Activated CD8-positive, alpha-beta memory T cell treated with anti-CD3 and anti-CD28 coated beads, Interleukin-2, amount 50 U/mL, for 1 hour (primary cell): ENCODE results near the gene CDH22.

Source experiments
- DNase-seq: peaks from one replicate; pipeline ENCODE4 v3.0.0-alpha.2; 2020; ENCODE audit errors: extremely low read depth

Gene CDH22

GRCh38 chr20:46215913-46216707 lies 92.2 kb downstream of the CDH22 start:
- no peak for DNase-seq

- DNase-seq = no peak
Measured at GRCh38 chr20:46214824-46215488, 93.3 kb downstream of the CDH22 start.

- no peak for DNase-seq
Measured at GRCh38 chr20:46213946-46214823, 94.1 kb downstream of the CDH22 start.

- no peak for DNase-seq
Measured at GRCh38 chr20:46212876-46213275, 95.4 kb downstream of the CDH22 start.

- DNase-seq = no peak
Measured at GRCh38 chr20:46212252-46212651, 96.0 kb downstream of the CDH22 start.

GRCh38 chr20:46211331-46211722 lies 97.0 kb downstream of the CDH22 start:
- DNase-seq = no peak

GRCh38 chr20:46210672-46211330 lies 97.5 kb downstream of the CDH22 start:
- no peak for DNase-seq

GRCh38 chr20:46209930-46210671 lies 98.2 kb downstream of the CDH22 start:
- DNase-seq = no peak

GRCh38 chr20:46207793-46208192 lies 100.5 kb downstream of the CDH22 start:
- DNase-seq = no peak

GRCh38 chr20:46206992-46207549 lies 101.2 kb downstream of the CDH22 start:
- no peak for DNase-seq

- DNase-seq = no peak
Measured at GRCh38 chr20:46206025-46206424, 102.3 kb downstream of the CDH22 start.

- DNase-seq = no peak
Measured at GRCh38 chr20:46205349-46205748, 102.9 kb downstream of the CDH22 start.

GRCh38 chr20:46204594-46205186 lies 103.6 kb downstream of the CDH22 start:
- DNase-seq = no peak

GRCh38 chr20:46203510-46203837 lies 104.8 kb downstream of the CDH22 start:
- no peak for DNase-seq

- no peak for DNase-seq
Measured at GRCh38 chr20:46202766-46203509, 105.4 kb downstream of the CDH22 start.

GRCh38 chr20:46200582-46201570 lies 107.4 kb downstream of the CDH22 start:
- DNase-seq = no peak

GRCh38 chr20:46199198-46199597 lies 109.1 kb downstream of the CDH22 start:
- DNase-seq = no peak

GRCh38 chr20:46196990-46197389 lies 111.3 kb downstream of the CDH22 start:
- DNase-seq = no peak
